H1 (cell line): ENCODE measurements around the gene SPATS2L. TPM values are rescaled to one million over a fixed set of nuclear protein-coding genes. Genes with fewer than 3 reads are reported as not detected.

ENCODE experiments used
- TBP ChIP-seq: IDR thresholded peaks from 2 replicates; pipeline ENCODE4 v1.6.1; 2011; ENCODE audit warnings: low read depth, low read length, improper control_type of control experiment
- polyA plus RNA-seq, 7 experiments: library from polyadenylated mRNA; depleted of rRNA in 3 of 7; stranded (reverse) in 5 of 7; unstranded in 2 of 7; fragments of >200 nt in 5 of 7; fragments of 200-250 nt in 2 of 7; gene quantifications; 1 replicate in 5 of 7; 2 replicates in 1 of 7; 4 replicates in 1 of 7; pipeline versions ENCODE4 v1.2.1 to v1.2.3, GENCODE V29; 2011 to 2013; ENCODE audit warnings: missing spikeins in 2 of 7, mixed read lengths in 2 of 7
- total RNA-seq: library from RNA; stranded (reverse); fragmentation: NEBNext Ultra II Directional; extraction: Animal tissue kit (Norgen Biotek cat#: 25700); gene quantifications from 2 replicates; pipeline ENCODE4 v1.2.1, GENCODE V29; 2021
- TF ChIP-seq, protein P1 (sequence below): IDR thresholded peaks from 2 replicates; pipeline ENCODE4 v1.6.1; 2012; ENCODE audit warnings: inconsistent platforms

Gene SPATS2L
- total and polyA plus RNA-seq, 2 of the 8 experiments (the other 6 are each of a cell fraction or from before 2014, with no cell fraction given): 67.3 to 189 TPM

DNA sequence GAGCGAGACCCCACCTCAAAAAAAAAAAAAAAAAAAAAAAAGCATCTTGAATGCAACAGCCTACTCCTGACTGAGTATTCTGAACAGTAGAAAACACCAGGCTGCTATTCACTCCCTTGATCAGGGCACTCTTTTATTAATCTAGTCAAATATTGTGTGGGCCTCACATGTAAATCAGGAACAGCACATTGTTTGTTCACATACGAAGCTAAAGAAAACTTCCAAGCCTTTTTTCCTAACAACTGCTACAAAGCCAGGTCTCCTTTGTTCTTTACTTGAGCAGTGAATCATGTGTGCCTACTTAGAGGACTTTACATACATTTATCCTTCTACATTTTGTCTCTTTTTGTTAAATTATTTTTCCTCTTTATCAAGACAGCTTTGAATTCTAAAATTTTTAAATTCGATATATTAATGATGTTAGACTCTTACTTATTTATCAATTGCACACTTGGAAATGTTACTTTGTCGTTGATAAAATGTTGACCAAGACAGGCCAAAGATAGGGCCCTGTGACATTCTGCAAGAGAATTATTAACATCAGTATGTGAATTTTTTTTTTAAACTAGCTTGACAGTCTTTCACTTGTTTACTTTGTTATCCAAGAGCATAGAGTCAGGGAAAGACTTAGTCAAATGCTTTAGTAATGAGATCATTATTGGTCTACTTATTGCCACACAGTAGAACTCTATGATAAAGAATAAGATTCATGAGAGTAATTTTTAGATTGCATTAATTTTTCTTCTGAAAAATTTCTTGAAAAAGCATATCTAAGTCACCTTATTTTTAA lies 13.2 kb downstream of the SPATS2L start (continued):
- TF ChIP-seq, protein P1, sequence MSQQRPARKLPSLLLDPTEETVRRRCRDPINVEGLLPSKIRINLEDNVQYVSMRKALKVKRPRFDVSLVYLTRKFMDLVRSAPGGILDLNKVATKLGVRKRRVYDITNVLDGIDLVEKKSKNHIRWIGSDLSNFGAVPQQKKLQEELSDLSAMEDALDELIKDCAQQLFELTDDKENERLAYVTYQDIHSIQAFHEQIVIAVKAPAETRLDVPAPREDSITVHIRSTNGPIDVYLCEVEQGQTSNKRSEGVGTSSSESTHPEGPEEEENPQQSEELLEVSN: no peak
- no peak for TF ChIP-seq TBP
